HG03575 (cell line): Measurements from ENCODE around the gene PSMD1.
"Not testable (repeated sequence)": the region's sequence is repeated elsewhere in the genome, so short reads cannot be mapped to it uniquely, and the experiment has no call there.

Experiments
- ATAC-seq: cut with Tn5 transposase; IDR thresholded peaks from one replicate; pipeline ENCODE4 v1.9.1; 2021; ENCODE audit not compliant: unreplicated experiment, insufficient number of reproducible peaks, low FRiP score; ENCODE audit errors: extremely low read depth

The PSMD1 gene

GRCh38 chr2:231100321-231100720 lies 43.7 kb downstream of the PSMD1 start:
- ATAC-seq, result not testable (repeated sequence)

- ATAC-seq, result no peak
These were observed 44.3 kb downstream of the PSMD1 start for GRCh38 chr2:231100990-231101389.

- no peak for ATAC-seq
These were observed 46.1 kb downstream of the PSMD1 start for GRCh38 chr2:231102772-231103171.

- ATAC-seq, result no peak
These were observed 47.5 kb downstream of the PSMD1 start for GRCh38 chr2:231104115-231104713.

- no peak for ATAC-seq
These were observed 53.9 kb downstream of the PSMD1 start for GRCh38 chr2:231110551-231110950.

- no peak for ATAC-seq
These were observed 55.3 kb downstream of the PSMD1 start for GRCh38 chr2:231111987-231112386.

- no peak for ATAC-seq
These were observed 56.8 kb downstream of the PSMD1 start for GRCh38 chr2:231113489-231113888.

- no peak for ATAC-seq
These were observed 59.0 kb downstream of the PSMD1 start for GRCh38 chr2:231115651-231116050.

- no peak for ATAC-seq
These were observed 60.5 kb downstream of the PSMD1 start for GRCh38 chr2:231117148-231117547.

GRCh38 chr2:231117922-231118613 lies 61.4 kb downstream of the PSMD1 start:
- ATAC-seq, result no peak

- ATAC-seq, result no peak
These were observed 61.9 kb downstream of the PSMD1 start for GRCh38 chr2:231118614-231118942.

GRCh38 chr2:231123362-231123898 lies 66.8 kb downstream of the PSMD1 start:
- ATAC-seq, result no peak

- no peak for ATAC-seq
These were observed 68.3 kb downstream of the PSMD1 start, which contains the start of gene HTR2B for GRCh38 chr2:231124838-231125568. Gene HTR2B, minus strand, starts transcription at chr2:231125042. Its CDS starts 1,278 bp downstream, at chr2:231123764.

GRCh38 chr2:231126123-231126522 lies 69.5 kb downstream of the PSMD1 start:
- ATAC-seq, result no peak

GRCh38 chr2:231127480-231127879 lies 70.8 kb downstream of the PSMD1 start:
- ATAC-seq, result no peak

GRCh38 chr2:231127936-231128335 lies 71.3 kb downstream of the PSMD1 start:
- no peak for ATAC-seq

GRCh38 chr2:231128541-231128940 lies 71.9 kb downstream of the PSMD1 start:
- ATAC-seq, result no peak

GRCh38 chr2:231129216-231129615 lies 72.5 kb downstream of the PSMD1 start:
- ATAC-seq, result no peak

GRCh38 chr2:231130336-231131056 lies 73.8 kb downstream of the PSMD1 start:
- no peak for ATAC-seq
